Natural killer cell (primary cell): ENCODE results near the gene CSAD. TPM values are rescaled to one million over a fixed set of nuclear protein-coding genes. Genes with fewer than 3 reads are reported as not detected.

Experiments used
- ATAC-seq, 3 donors: fragments of 150-1000 bp in 2 of 3; fragments of 200-7000 bp in 1 of 3; cut with Tn5 transposase; 1 replicate in 1 of 3; 2 replicates in 2 of 3; pipeline ENCODE4 v1.10.0; 2021; ENCODE audit warnings: mild to moderate bottlenecking in 2 of 3, moderate library complexity in 2 of 3
- DNase-seq, 2 donors: peaks; one replicate each; pipeline versions ENCODE4 v3.0.0 to v3.0.0-alpha.2; 2013 to 2021; ENCODE audit warnings: mixed read lengths in 1 of 2
- H3K27ac ChIP-seq: one replicate; pipeline ENCODE4 v1.5.1; 2013; ENCODE audit warnings: mild to moderate bottlenecking, low read length
- H3K27me3 ChIP-seq: one replicate; pipeline ENCODE4 v1.6.1; 2013; ENCODE audit warnings: low read length; ENCODE audit not compliant: control insufficient read depth, insufficient read depth
- H3K36me3 ChIP-seq: one replicate; pipeline ENCODE4 v1.6.1; 2013; ENCODE audit warnings: low read length; ENCODE audit not compliant: control insufficient read depth, insufficient read depth
- H3K4me1 ChIP-seq: one replicate; pipeline ENCODE4 v1.6.1; 2013; ENCODE audit warnings: low read length; ENCODE audit not compliant: control insufficient read depth, insufficient read depth
- H3K4me3 ChIP-seq: one replicate; pipeline ENCODE4 v1.5.1; 2013; ENCODE audit warnings: low read length
- H3K9me3 ChIP-seq: one replicate; pipeline ENCODE4 v1.6.1; 2013; ENCODE audit warnings: low read length; ENCODE audit not compliant: control insufficient read depth, insufficient read depth
- H3K27ac Mint-ChIP-seq, 2 donors: one replicate each; pipeline ENCODE4 v1.8.0; 2022; ENCODE audit warnings: mild to moderate bottlenecking in 2 of 2, mixed read lengths in 2 of 2, moderate library complexity in 1 of 2
- H3K27me3 Mint-ChIP-seq, 2 donors: one replicate each; pipeline ENCODE4 v1.8.0; 2022; ENCODE audit warnings: low read depth in 2 of 2, mixed read lengths in 2 of 2
- H3K36me3 Mint-ChIP-seq: one replicate; pipeline ENCODE4 v1.8.0; 2022; ENCODE audit warnings: mixed read lengths
- H3K4me1 Mint-ChIP-seq, 2 donors: one replicate each; pipeline ENCODE4 v1.8.0; 2022; ENCODE audit warnings: mixed read lengths in 2 of 2
- H3K4me3 Mint-ChIP-seq: one replicate; pipeline ENCODE4 v1.8.0; 2022; ENCODE audit warnings: mild to moderate bottlenecking, moderate library complexity, mixed read lengths
- H3K9me3 Mint-ChIP-seq, 2 donors: one replicate each; pipeline ENCODE4 v1.8.0; 2022; ENCODE audit warnings: mixed read lengths in 2 of 2
- CTCF ChIP-seq: fragments of 200-600 bp; IDR thresholded peaks from one replicate; pipeline ENCODE4 v1.8.0; 2022; ENCODE audit warnings: antibody characterized with exemption
- WGBS: methylation state at CpG from one replicate; pipeline ENCODE4 v1.1.7; 2013; ENCODE audit warnings: missing lambda C conversion rate; ENCODE audit not compliant: insufficient coverage; 5-methylcytosine and 5-hydroxymethylcytosine counted together
- intact Hi-C: fragments of 100-400 bp; cut with micrococcal nuclease; formaldehyde crosslinking; loops from one replicate; pipeline ENCODE4 v1.14.2; 2022
- total RNA-seq, 4 donors: library from RNA; stranded (reverse); fragments of 120-200 nt in 1 of 4; gene quantifications; one replicate each; pipeline versions ENCODE4 v1.2.3 to v1.2.4, GENCODE V29; 2013 to 2022

CSAD gene
- total RNA-seq, 3 donors from 2014 or later (not counting 1 experiment from before 2014, with no cell fraction given), result 50.8 to 54.4 (median 53.0) TPM

GRCh38 chr12:53159195-53159839 is 21.4 kb downstream of the CSAD start:
- peaks cover 8% of the 10 kb centered on the region for H3K4me1 ChIP-seq
- peak; percentile 84 to 94 for DNase-seq
- peak overlapping the region in 1 of 2 donors; percentile 40 for H3K27ac Mint-ChIP-seq
- peak; percentile 93 to 100 (median 100) for ATAC-seq
- no peaks in the 10 kb centered on the region for H3K9me3 ChIP-seq
- no peaks in the 10 kb centered on the region for H3K27me3 Mint-ChIP-seq
- H3K36me3 ChIP-seq, result no peaks in the 10 kb centered on the region
- no peaks in the 10 kb centered on the region for H3K27me3 ChIP-seq
- no peak overlapping the region for H3K27ac ChIP-seq
- 11% methylated on average over 11 of the region's 14 CpGs for WGBS
- intact Hi-C loops, result loop anchor here (1.0 to 5.0 kb wide), 6 partner anchors 31 to 186 kb away; partner anchors contain the start of genes AAAS and ITGB7
- no peaks in the 10 kb centered on the region for H3K9me3 Mint-ChIP-seq
- peaks cover 9% of the 10 kb centered on the region in 2 donors for H3K4me1 Mint-ChIP-seq
- H3K4me3 ChIP-seq, result no peak overlapping the region
- peak; percentile 94 for TF ChIP-seq CTCF
- no peaks in the 10 kb centered on the region for H3K36me3 Mint-ChIP-seq
- H3K4me3 Mint-ChIP-seq, result no peak overlapping the region

GRCh38 chr12:53152390-53152789 is 28.3 kb downstream of the CSAD start:
- Histone ChIP-seq H3K36me3 (no peaks in the 10 kb centered on the region), H3K9me3 (no peaks in the 10 kb centered on the region), H3K4me3 (no peak overlapping the region), H3K27me3 (no peaks in the 10 kb centered on the region), H3K4me1 (no peaks in the 10 kb centered on the region), H3K27ac (no peak overlapping the region)
- Mint-ChIP-seq H3K27ac (no peak overlapping the region), H3K4me1 (no peaks in the 10 kb centered on the region), H3K9me3 (no peaks in the 10 kb centered on the region), H3K4me3 (no peak overlapping the region), H3K27me3 (no peaks in the 10 kb centered on the region), H3K36me3 (no peaks in the 10 kb centered on the region)
- TF ChIP-seq CTCF, result no peak
- no peak for DNase-seq
- intact Hi-C loops, result no loop called here
- ATAC-seq, result no peak

- Mint-ChIP-seq H3K27ac (no peak overlapping the region), H3K27me3 (no peaks in the 10 kb centered on the region), H3K4me1 (no peaks in the 10 kb centered on the region)
These were observed 29.7 kb downstream of the CSAD start for GRCh38 chr12:53151039-53151438.

More at GRCh38 chr12:53151039-53151438, 29.7 kb downstream of the CSAD start:
- Mint-ChIP-seq H3K36me3 (no peaks in the 10 kb centered on the region), H3K9me3 (no peaks in the 10 kb centered on the region), H3K4me3 (no peak overlapping the region)
- no peaks in the 10 kb centered on the region for H3K36me3 ChIP-seq
- no peaks in the 10 kb centered on the region for H3K9me3 ChIP-seq
- TF ChIP-seq CTCF, result no peak
- no peaks in the 10 kb centered on the region for H3K27me3 ChIP-seq
- ATAC-seq (no peak), DNase-seq (no peak)
- H3K4me3 ChIP-seq, result no peak overlapping the region
- WGBS, result 96% methylated on average over 3 of the region's 6 CpGs
- H3K27ac ChIP-seq, result no peak overlapping the region
- intact Hi-C loops, result no loop called here
- no peaks in the 10 kb centered on the region for H3K4me1 ChIP-seq
